ENCODE results near the gene SLC38A11. TPM values are rescaled to one million over a fixed set of nuclear protein-coding genes. Genes with fewer than 3 reads are reported as not detected.
"Not testable (repeated sequence)": the region's sequence is repeated elsewhere in the genome, so short reads cannot be mapped to it uniquely, and the experiment has no call there.

Gene SLC38A11
- total RNA-seq, 1 donor from 2014 or later: 0.48 TPM

- no peak for ATAC-seq
Measured at GRCh38 chr2:164877169-164877568, 78.2 kb downstream of the SLC38A11 start.

- no peak for ATAC-seq
Measured at GRCh38 chr2:164875334-164876205, 79.8 kb downstream of the SLC38A11 start.

GRCh38 chr2:164873210-164873908, 82.0 kb downstream of the SLC38A11 start:
- peak; percentile 67 for ATAC-seq

- ATAC-seq: no peak
Measured at GRCh38 chr2:164871404-164871803, 83.9 kb downstream of the SLC38A11 start.

GRCh38 chr2:164869420-164869772, 85.9 kb downstream of the SLC38A11 start:
- ATAC-seq: no peak

GRCh38 chr2:164868563-164869419, 86.5 kb downstream of the SLC38A11 start:
- no peak for ATAC-seq

GRCh38 chr2:164867779-164868397, 87.4 kb downstream of the SLC38A11 start:
- no peak for ATAC-seq

GRCh38 chr2:164866381-164866780, 88.9 kb downstream of the SLC38A11 start:
- peak; percentile 69 for ATAC-seq

- ATAC-seq: no peak
Measured at GRCh38 chr2:164860694-164861042, 94.7 kb downstream of the SLC38A11 start.

GRCh38 chr2:164859906-164860693, 95.2 kb downstream of the SLC38A11 start:
- ATAC-seq: not testable (repeated sequence)

GRCh38 chr2:164859251-164859818, 96.0 kb downstream of the SLC38A11 start:
- peak; percentile 78 for ATAC-seq

- ATAC-seq: no peak
Measured at GRCh38 chr2:164852086-164852485, 103.2 kb downstream of the SLC38A11 start.

GRCh38 chr2:164850235-164850634, 105.1 kb downstream of the SLC38A11 start:
- no peak for ATAC-seq

GRCh38 chr2:164849506-164849905, 105.8 kb downstream of the SLC38A11 start:
- ATAC-seq: no peak

- peak; percentile 75 for ATAC-seq
Measured at GRCh38 chr2:164847981-164848741, 107.2 kb downstream of the SLC38A11 start.

GRCh38 chr2:164847291-164847690, 108.0 kb downstream of the SLC38A11 start:
- no peak for ATAC-seq

GRCh38 chr2:164846276-164846675, 109.0 kb downstream of the SLC38A11 start:
- ATAC-seq: no peak
